ENCODE measurements around the gene GALNT10. TPM values are rescaled to one million over a fixed set of nuclear protein-coding genes. Genes with fewer than 3 reads are reported as not detected.

The GALNT10 gene
- total and polyA plus RNA-seq, 2 experiments from 2014 or later, result 3.2 to 12.9 TPM

DNA sequence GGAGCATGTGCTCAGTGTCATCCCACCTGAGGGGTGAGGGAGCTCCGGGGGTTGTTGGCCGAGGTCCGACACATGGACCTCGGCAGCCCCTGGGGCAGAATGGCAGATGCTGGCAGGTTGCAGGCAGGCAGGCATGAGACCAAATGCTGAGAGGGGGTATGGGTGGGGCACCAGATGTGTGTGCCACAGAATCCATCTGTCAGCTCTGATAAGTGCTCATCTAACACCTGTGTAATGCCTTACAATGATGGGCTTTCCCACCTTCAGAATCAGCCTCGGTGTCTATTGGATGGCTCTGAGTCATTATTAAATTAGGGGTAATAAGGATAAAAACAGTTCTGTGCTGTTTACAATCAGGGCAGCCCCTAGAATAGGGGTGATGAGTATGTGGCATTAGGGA is 182.1 kb downstream of the GALNT10 start (continued):
- TF ChIP-seq, protein P1, sequence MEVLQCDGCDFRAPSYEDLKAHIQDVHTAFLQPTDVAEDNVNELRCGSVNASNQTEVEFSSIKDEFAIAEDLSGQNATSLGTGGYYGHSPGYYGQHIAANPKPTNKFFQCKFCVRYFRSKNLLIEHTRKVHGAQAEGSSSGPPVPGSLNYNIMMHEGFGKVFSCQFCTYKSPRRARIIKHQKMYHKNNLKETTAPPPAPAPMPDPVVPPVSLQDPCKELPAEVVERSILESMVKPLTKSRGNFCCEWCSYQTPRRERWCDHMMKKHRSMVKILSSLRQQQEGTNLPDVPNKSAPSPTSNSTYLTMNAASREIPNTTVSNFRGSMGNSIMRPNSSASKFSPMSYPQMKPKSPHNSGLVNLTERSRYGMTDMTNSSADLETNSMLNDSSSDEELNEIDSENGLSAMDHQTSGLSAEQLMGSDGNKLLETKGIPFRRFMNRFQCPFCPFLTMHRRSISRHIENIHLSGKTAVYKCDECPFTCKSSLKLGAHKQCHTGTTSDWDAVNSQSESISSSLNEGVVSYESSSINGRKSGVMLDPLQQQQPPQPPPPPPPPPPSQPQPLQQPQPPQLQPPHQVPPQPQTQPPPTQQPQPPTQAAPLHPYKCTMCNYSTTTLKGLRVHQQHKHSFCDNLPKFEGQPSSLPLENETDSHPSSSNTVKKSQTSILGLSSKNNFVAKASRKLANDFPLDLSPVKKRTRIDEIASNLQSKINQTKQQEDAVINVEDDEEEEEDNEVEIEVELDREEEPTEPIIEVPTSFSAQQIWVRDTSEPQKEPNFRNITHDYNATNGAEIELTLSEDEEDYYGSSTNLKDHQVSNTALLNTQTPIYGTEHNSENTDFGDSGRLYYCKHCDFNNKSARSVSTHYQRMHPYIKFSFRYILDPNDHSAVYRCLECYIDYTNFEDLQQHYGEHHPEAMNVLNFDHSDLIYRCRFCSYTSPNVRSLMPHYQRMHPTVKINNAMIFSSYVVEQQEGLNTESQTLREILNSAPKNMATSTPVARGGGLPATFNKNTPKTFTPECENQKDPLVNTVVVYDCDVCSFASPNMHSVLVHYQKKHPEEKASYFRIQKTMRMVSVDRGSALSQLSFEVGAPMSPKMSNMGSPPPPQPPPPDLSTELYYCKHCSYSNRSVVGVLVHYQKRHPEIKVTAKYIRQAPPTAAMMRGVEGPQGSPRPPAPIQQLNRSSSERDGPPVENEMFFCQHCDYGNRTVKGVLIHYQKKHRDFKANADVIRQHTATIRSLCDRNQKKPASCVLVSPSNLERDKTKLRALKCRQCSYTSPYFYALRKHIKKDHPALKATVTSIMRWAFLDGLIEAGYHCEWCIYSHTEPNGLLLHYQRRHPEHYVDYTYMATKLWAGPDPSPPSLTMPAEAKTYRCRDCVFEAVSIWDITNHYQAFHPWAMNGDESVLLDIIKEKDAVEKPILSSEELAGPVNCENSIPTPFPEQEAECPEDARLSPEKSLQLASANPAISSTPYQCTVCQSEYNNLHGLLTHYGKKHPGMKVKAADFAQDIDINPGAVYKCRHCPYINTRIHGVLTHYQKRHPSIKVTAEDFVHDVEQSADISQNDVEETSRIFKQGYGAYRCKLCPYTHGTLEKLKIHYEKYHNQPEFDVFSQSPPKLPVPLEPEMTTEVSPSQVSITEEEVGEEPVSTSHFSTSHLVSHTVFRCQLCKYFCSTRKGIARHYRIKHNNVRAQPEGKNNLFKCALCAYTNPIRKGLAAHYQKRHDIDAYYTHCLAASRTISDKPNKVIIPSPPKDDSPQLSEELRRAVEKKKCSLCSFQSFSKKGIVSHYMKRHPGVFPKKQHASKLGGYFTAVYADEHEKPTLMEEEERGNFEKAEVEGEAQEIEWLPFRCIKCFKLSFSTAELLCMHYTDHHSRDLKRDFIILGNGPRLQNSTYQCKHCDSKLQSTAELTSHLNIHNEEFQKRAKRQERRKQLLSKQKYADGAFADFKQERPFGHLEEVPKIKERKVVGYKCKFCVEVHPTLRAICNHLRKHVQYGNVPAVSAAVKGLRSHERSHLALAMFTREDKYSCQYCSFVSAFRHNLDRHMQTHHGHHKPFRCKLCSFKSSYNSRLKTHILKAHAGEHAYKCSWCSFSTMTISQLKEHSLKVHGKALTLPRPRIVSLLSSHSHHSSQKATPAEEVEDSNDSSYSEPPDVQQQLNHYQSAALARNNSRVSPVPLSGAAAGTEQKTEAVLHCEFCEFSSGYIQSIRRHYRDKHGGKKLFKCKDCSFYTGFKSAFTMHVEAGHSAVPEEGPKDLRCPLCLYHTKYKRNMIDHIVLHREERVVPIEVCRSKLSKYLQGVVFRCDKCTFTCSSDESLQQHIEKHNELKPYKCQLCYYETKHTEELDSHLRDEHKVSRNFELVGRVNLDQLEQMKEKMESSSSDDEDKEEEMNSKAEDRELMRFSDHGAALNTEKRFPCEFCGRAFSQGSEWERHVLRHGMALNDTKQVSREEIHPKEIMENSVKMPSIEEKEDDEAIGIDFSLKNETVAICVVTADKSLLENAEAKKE (CRISPR knock-in tag; IDR thresholded peaks at IDR 0.05), result no peak

DNA sequence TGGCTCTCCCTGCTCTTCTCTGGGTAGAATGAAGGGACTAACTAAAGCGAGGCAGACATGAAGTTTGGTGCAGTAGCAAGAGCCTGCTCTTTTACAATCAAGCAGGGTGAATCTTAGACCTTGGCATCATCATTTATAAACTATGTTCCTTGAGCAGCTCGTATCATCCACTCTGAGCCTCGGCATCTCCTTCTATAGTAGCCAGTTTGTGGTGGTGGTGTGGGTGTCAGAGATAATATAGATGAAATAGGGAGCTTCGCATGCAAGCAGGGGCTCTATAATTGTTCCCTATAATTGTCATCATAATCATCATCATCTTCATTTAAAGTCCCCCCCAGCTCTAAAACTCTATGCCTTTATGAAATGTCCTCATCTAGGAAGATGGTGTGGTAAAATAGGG is 182.8 kb downstream of the GALNT10 start:
- H3K27me3 ChIP-seq (ENCODE audit: insufficient read depth), result no peaks in the 10 kb centered on the region
- no peak for DNase-seq (ENCODE audit: low spot score)
- H3K27ac Mint-ChIP-seq, result no peak overlapping the region
- TF ChIP-seq, protein P1 (CRISPR knock-in tag; IDR thresholded peaks at IDR 0.05), result no peak
- TF ChIP-seq NANOG (IDR thresholded peaks at IDR 0.05; ENCODE audit: borderline replicate concordance), result no peak
- no peak for TF ChIP-seq ZNF331 (CRISPR knock-in tag; IDR thresholded peaks at IDR 0.05; ENCODE audit: low read depth)
- no peak for TF ChIP-seq EZH2 (IDR thresholded peaks at IDR 0.05; ENCODE audit: low read depth, unreplicated experiment)
- no peak for TF ChIP-seq STAT1 (IDR thresholded peaks at IDR 0.05; ENCODE audit: unreplicated experiment)
- TF ChIP-seq, protein P2, sequence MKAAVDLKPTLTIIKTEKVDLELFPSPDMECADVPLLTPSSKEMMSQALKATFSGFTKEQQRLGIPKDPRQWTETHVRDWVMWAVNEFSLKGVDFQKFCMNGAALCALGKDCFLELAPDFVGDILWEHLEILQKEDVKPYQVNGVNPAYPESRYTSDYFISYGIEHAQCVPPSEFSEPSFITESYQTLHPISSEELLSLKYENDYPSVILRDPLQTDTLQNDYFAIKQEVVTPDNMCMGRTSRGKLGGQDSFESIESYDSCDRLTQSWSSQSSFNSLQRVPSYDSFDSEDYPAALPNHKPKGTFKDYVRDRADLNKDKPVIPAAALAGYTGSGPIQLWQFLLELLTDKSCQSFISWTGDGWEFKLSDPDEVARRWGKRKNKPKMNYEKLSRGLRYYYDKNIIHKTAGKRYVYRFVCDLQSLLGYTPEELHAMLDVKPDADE (IDR thresholded peaks at IDR 0.05), result no peak
- TF ChIP-seq JUNB (IDR thresholded peaks at IDR 0.05; ENCODE audit: unreplicated experiment), result no peak

More for the DNA sequence above, 182.8 kb downstream of the GALNT10 start:
- ATAC-seq, result no peak
- Histone ChIP-seq H3K27ac (ENCODE audit: low read depth) (no peak overlapping the region), H3K36me3 (ENCODE audit: insufficient read depth) (no peaks in the 10 kb centered on the region), H3F3A (replicated peaks; ENCODE audit: low read depth) (no peaks in the 10 kb centered on the region), H2AFZ (no peak overlapping the region), H3K4me1 (ENCODE audit: insufficient read depth) (peaks cover 11% of the 10 kb centered on the region; the same call in 1 of the 2 replicates), H3K4me2 (no peak overlapping the region), H3K79me2 (replicated peaks; ENCODE audit: insufficient read depth) (no peaks in the 10 kb centered on the region), H3K9me2 (ENCODE audit: insufficient read depth) (no peaks in the 10 kb centered on the region; the same call in 1 of the 2 replicates), H3K4me3 (no peak overlapping the region), H4K20me1 (replicated peaks; ENCODE audit: insufficient read depth) (no peaks in the 10 kb centered on the region)
- H3K27me3 Mint-ChIP-seq (ENCODE audit: insufficient read depth, low read depth, poor library complexity), result peaks cover 11% of the 10 kb centered on the region
- H3K4me1 Mint-ChIP-seq, result peaks cover 22% of the 10 kb centered on the region
- no peak overlapping the region for H3K4me3 Mint-ChIP-seq
- H3K36me3 Mint-ChIP-seq (ENCODE audit: low read depth), result no peaks in the 10 kb centered on the region
- no peaks in the 10 kb centered on the region for H3K9me3 Mint-ChIP-seq

Measured in GM23338 (cell line).